Muscle layer of colon (tissue), 2 donors: ENCODE measurements around the gene KCNH4.
"Not testable (repeated sequence)": the region's sequence is repeated elsewhere in the genome, so short reads cannot be mapped to it uniquely, and the experiment has no call there.

ENCODE experiments used
- H3K27ac ChIP-seq: one replicate; pipeline ENCODE4 v1.7.0; 2013; ENCODE audit warnings: low read depth, mild to moderate bottlenecking, low read length, moderate library complexity
- H3K27me3 ChIP-seq, 2 donors: one replicate each; pipeline ENCODE4 v1.7.0; 2013; ENCODE audit warnings: low read length in 2 of 2, mild to moderate bottlenecking in 2 of 2; ENCODE audit not compliant: insufficient read depth in 2 of 2, control insufficient read depth in 1 of 2
- H3K36me3 ChIP-seq: one replicate; pipeline ENCODE4 v1.7.0; 2013; ENCODE audit warnings: mild to moderate bottlenecking, low read length; ENCODE audit not compliant: insufficient read depth
- H3K4me1 ChIP-seq: one replicate; pipeline ENCODE4 v1.7.0; 2013; ENCODE audit warnings: mild to moderate bottlenecking, low read length; ENCODE audit not compliant: insufficient read depth
- H3K4me3 ChIP-seq, 2 donors: one replicate each; pipeline ENCODE4 v1.7.0; 2013; ENCODE audit warnings: low read length in 2 of 2, low read depth in 1 of 2, mild to moderate bottlenecking in 1 of 2, moderate library complexity in 1 of 2
- H3K9ac ChIP-seq: one replicate; pipeline ENCODE4 v1.7.0; 2013; ENCODE audit warnings: low read length
- H3K9me3 ChIP-seq: one replicate; pipeline ENCODE4 v1.7.0; 2013; ENCODE audit warnings: mild to moderate bottlenecking, low read length
- donor health status: abdominal sarcoma.
- donor health status: Adenocarcinoma of cecum.

KCNH4 gene

GRCh38 chr17:42193216-42193968, 12.4 kb upstream of the KCNH4 start:
- H3K4me3 ChIP-seq, result peak overlapping the region; percentile 80 to 81
- no peaks in the 10 kb centered on the region for H3K27me3 ChIP-seq
- peak overlapping the region; percentile 96 for H3K27ac ChIP-seq
- H3K36me3 ChIP-seq, result no peaks in the 10 kb centered on the region
- H3K9ac ChIP-seq, result peak overlapping the region; percentile 46
- H3K9me3 ChIP-seq, result no peaks in the 10 kb centered on the region
- H3K4me1 ChIP-seq, result peaks cover 13% of the 10 kb centered on the region

GRCh38 chr17:42192189-42193126, 11.5 kb upstream of the KCNH4 start:
- no peak overlapping the region for H3K27ac ChIP-seq
- H3K4me1 ChIP-seq, result peaks cover 13% of the 10 kb centered on the region
- H3K27me3 ChIP-seq, result no peaks in the 10 kb centered on the region
- no peaks in the 10 kb centered on the region for H3K9me3 ChIP-seq
- no peaks in the 10 kb centered on the region for H3K36me3 ChIP-seq
- H3K9ac ChIP-seq, result no peak overlapping the region
- H3K4me3 ChIP-seq, result no peak overlapping the region

- Histone ChIP-seq H3K4me3 (no peak overlapping the region), H3K36me3 (no peaks in the 10 kb centered on the region), H3K9ac (no peak overlapping the region), H3K9me3 (no peaks in the 10 kb centered on the region), H3K27ac (no peak overlapping the region), H3K4me1 (peaks cover 13% of the 10 kb centered on the region), H3K27me3 (no peaks in the 10 kb centered on the region)
Measured at GRCh38 chr17:42191275-42191608, 10.3 kb upstream of the KCNH4 start.

- Histone ChIP-seq H3K4me3 (no peak overlapping the region), H3K36me3 (no peaks in the 10 kb centered on the region), H3K27me3 (no peaks in the 10 kb centered on the region), H3K9me3 (no peaks in the 10 kb centered on the region), H3K27ac (no peak overlapping the region), H3K4me1 (peaks cover 13% of the 10 kb centered on the region), H3K9ac (no peak overlapping the region)
Measured at GRCh38 chr17:42190491-42191274, 9.7 kb upstream of the KCNH4 start.

GRCh38 chr17:42189651-42189965, 8.7 kb upstream of the KCNH4 start:
- Histone ChIP-seq H3K9me3 (no peaks in the 10 kb centered on the region), H3K4me1 (peaks cover 16% of the 10 kb centered on the region), H3K27ac (no peak overlapping the region), H3K27me3 (no peaks in the 10 kb centered on the region), H3K4me3 (no peak overlapping the region), H3K9ac (no peak overlapping the region), H3K36me3 (no peaks in the 10 kb centered on the region)

- Histone ChIP-seq H3K9me3 (no peaks in the 10 kb centered on the region), H3K27me3 (no peaks in the 10 kb centered on the region), H3K9ac (no peak overlapping the region), H3K27ac (no peak overlapping the region), H3K4me3 (no peak overlapping the region), H3K4me1 (peaks cover 19% of the 10 kb centered on the region), H3K36me3 (no peaks in the 10 kb centered on the region)
Measured at GRCh38 chr17:42188749-42189650, 8.1 kb upstream of the KCNH4 start.

GRCh38 chr17:42187833-42188232, 6.9 kb upstream of the KCNH4 start:
- Histone ChIP-seq H3K9me3 (no peaks in the 10 kb centered on the region), H3K36me3 (no peaks in the 10 kb centered on the region), H3K27me3 (peaks cover 0 to 4% of the 10 kb centered on the region in 2 donors), H3K27ac (no peak overlapping the region), H3K4me1 (peaks cover 15% of the 10 kb centered on the region), H3K9ac (no peak overlapping the region), H3K4me3 (no peak overlapping the region)

- H3K36me3 ChIP-seq, result not testable (repeated sequence)
- peaks cover 14% of the 10 kb centered on the region for H3K4me1 ChIP-seq
Measured at GRCh38 chr17:42186191-42186590, 5.2 kb upstream of the KCNH4 start.

GRCh38 chr17:42185621-42185930, 4.6 kb upstream of the KCNH4 start:
- H3K9me3 ChIP-seq, result no peaks in the 10 kb centered on the region
- no peak overlapping the region for H3K4me3 ChIP-seq
- H3K36me3 ChIP-seq, result no peaks in the 10 kb centered on the region
- peaks cover 8 to 26% of the 10 kb centered on the region in 2 donors for H3K27me3 ChIP-seq
- H3K27ac ChIP-seq, result no peak overlapping the region
- peaks cover 16% of the 10 kb centered on the region for H3K4me1 ChIP-seq
- no peak overlapping the region for H3K9ac ChIP-seq

More at GRCh38 chr17:42186191-42186590, 5.2 kb upstream of the KCNH4 start:
- H3K27ac ChIP-seq, H3K9ac ChIP-seq, H3K4me3 ChIP-seq, H3K9me3 ChIP-seq: not testable (repeated sequence)
- H3K27me3 ChIP-seq, result peaks cover 5 to 20% of the 10 kb centered on the region in 2 donors

GRCh38 chr17:42184713-42185620, 4.0 kb upstream of the KCNH4 start, which contains the start of gene HCRT:
Gene HCRT (minus strand): TSS chr17:42185452. CDS start chr17:42185365, 87 bp downstream.
- H3K9me3 ChIP-seq, result no peaks in the 10 kb centered on the region
- peak within 1 kb of the TSS; percentile 67 to 77 for H3K4me3 ChIP-seq
- no peaks in the 10 kb centered on the region for H3K36me3 ChIP-seq
- peaks cover 16% of the 10 kb centered on the region for H3K4me1 ChIP-seq
- no peak within 1 kb of the TSS for H3K27ac ChIP-seq
- no peak within 1 kb of the TSS for H3K9ac ChIP-seq
- peaks cover 8 to 32% of the 10 kb centered on the region in 2 donors for H3K27me3 ChIP-seq
